Measurements from ENCODE around the gene CTCFL. TPM values are rescaled to one million over a fixed set of nuclear protein-coding genes. Genes with fewer than 3 reads are reported as not detected.

The CTCFL gene
- total RNA-seq, 1 experiment from 2014 or later, result not detected

DNA sequence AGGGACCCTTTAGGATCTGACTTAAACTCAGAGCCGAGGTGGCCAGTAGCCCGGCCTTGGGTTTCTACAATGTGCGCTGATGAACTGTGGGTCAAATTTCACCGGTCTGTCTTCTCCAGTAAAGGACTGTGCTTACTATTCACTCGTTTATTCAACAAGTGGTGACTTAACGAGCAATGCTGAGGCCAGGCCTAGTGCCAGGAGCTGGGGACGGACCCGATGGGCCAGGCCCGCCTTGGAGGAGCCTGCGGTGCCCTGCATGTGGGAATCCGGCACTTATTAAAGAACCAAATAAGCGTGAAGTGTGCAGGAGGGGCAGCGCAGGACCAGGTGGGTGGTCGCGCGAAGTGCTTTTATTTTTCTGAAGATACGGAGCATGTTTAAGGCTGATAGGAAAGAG, 24.0 kb downstream of the CTCFL start:
- H3K4me3 Mint-ChIP-seq (ENCODE audit: low read depth, unreplicated experiment), result no peak overlapping the region
- no peaks in the 10 kb centered on the region for H3K9me3 Mint-ChIP-seq (ENCODE audit: low read depth, unreplicated experiment)
- intact Hi-C loops (cut with micrococcal nuclease; ENCODE audit: unreplicated experiment), result no loop called here
- BruUV-seq (replicated peaks), result no TSS peak
- no peak for DNase-seq
- no peaks in the 10 kb centered on the region for H3K4me1 Mint-ChIP-seq (ENCODE audit: low read depth, unreplicated experiment)
- H3K27ac Mint-ChIP-seq (ENCODE audit: unreplicated experiment), result no peak overlapping the region
- CTCF ChIA-PET, result interaction anchor here (1.0 kb wide), 2 partner anchors 110 to 718 kb away, joined by 3 read pairs; partner anchors contain the start of gene RBM38
- no peaks in the 10 kb centered on the region for H3K36me3 Mint-ChIP-seq (ENCODE audit: insufficient read depth, unreplicated experiment)
- peaks cover 92% of the 10 kb centered on the region for H3K27me3 Mint-ChIP-seq (ENCODE audit: unreplicated experiment)
- TF ChIP-seq, protein P1, sequence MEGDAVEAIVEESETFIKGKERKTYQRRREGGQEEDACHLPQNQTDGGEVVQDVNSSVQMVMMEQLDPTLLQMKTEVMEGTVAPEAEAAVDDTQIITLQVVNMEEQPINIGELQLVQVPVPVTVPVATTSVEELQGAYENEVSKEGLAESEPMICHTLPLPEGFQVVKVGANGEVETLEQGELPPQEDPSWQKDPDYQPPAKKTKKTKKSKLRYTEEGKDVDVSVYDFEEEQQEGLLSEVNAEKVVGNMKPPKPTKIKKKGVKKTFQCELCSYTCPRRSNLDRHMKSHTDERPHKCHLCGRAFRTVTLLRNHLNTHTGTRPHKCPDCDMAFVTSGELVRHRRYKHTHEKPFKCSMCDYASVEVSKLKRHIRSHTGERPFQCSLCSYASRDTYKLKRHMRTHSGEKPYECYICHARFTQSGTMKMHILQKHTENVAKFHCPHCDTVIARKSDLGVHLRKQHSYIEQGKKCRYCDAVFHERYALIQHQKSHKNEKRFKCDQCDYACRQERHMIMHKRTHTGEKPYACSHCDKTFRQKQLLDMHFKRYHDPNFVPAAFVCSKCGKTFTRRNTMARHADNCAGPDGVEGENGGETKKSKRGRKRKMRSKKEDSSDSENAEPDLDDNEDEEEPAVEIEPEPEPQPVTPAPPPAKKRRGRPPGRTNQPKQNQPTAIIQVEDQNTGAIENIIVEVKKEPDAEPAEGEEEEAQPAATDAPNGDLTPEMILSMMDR (IDR thresholded peaks at IDR 0.05; ENCODE audit: unreplicated experiment), result no peak

GRCh38 chr20:57500235-57500634, 24.7 kb downstream of the CTCFL start:
- H3K27me3 Mint-ChIP-seq (ENCODE audit: unreplicated experiment), result peaks cover 92% of the 10 kb centered on the region
- no TSS peak for BruUV-seq (replicated peaks)
- intact Hi-C loops (cut with micrococcal nuclease; ENCODE audit: unreplicated experiment), result no loop called here
- no peaks in the 10 kb centered on the region for H3K36me3 Mint-ChIP-seq (ENCODE audit: insufficient read depth, unreplicated experiment)
- H3K9me3 Mint-ChIP-seq (ENCODE audit: low read depth, unreplicated experiment), result no peaks in the 10 kb centered on the region
- no peak for DNase-seq
- TF ChIP-seq, protein P1 (IDR thresholded peaks at IDR 0.05; ENCODE audit: unreplicated experiment), result no peak
- peaks cover 2% of the 10 kb centered on the region for H3K4me1 Mint-ChIP-seq (ENCODE audit: low read depth, unreplicated experiment)
- CTCF ChIA-PET, result no interaction called here
- H3K4me3 Mint-ChIP-seq (ENCODE audit: low read depth, unreplicated experiment), result no peak overlapping the region
- no peak overlapping the region for H3K27ac Mint-ChIP-seq (ENCODE audit: unreplicated experiment)

- TF ChIP-seq, protein P1 (IDR thresholded peaks at IDR 0.05; ENCODE audit: unreplicated experiment), result no peak
- no TSS peak for BruUV-seq (replicated peaks)
- Mint-ChIP-seq H3K27ac (ENCODE audit: unreplicated experiment) (no peak overlapping the region), H3K27me3 (ENCODE audit: unreplicated experiment) (peaks cover 93% of the 10 kb centered on the region), H3K36me3 (ENCODE audit: insufficient read depth, unreplicated experiment) (no peaks in the 10 kb centered on the region), H3K4me1 (ENCODE audit: low read depth, unreplicated experiment) (peaks cover 8% of the 10 kb centered on the region), H3K4me3 (ENCODE audit: low read depth, unreplicated experiment) (no peak overlapping the region), H3K9me3 (ENCODE audit: low read depth, unreplicated experiment) (no peaks in the 10 kb centered on the region)
- intact Hi-C loops (cut with micrococcal nuclease; ENCODE audit: unreplicated experiment), result loop anchor here (5.0 kb wide), 1 partner anchor 402 kb away; no protein-coding TSS in a partner anchor
- CTCF ChIA-PET, result interaction anchor here (1.2 kb wide), 1 partner anchor 118 kb away, joined by 6 read pairs; no protein-coding TSS in a partner anchor
- no peak for DNase-seq
Measured at GRCh38 chr20:57499676-57500075, 25.3 kb downstream of the CTCFL start.

- TF ChIP-seq, protein P1 (IDR thresholded peaks at IDR 0.05; ENCODE audit: unreplicated experiment), result peak; percentile 75
- peak; percentile 68 for DNase-seq
- Mint-ChIP-seq H3K4me1 (ENCODE audit: low read depth, unreplicated experiment) (peaks cover 8% of the 10 kb centered on the region), H3K27ac (ENCODE audit: unreplicated experiment) (no peak overlapping the region), H3K27me3 (ENCODE audit: unreplicated experiment) (peaks cover 93% of the 10 kb centered on the region), H3K4me3 (ENCODE audit: low read depth, unreplicated experiment) (no peak overlapping the region), H3K9me3 (ENCODE audit: low read depth, unreplicated experiment) (no peaks in the 10 kb centered on the region), H3K36me3 (ENCODE audit: insufficient read depth, unreplicated experiment) (no peaks in the 10 kb centered on the region)
- CTCF ChIA-PET, result interaction anchor here (0.5 to 1.3 kb wide), 13 partner anchors 8 to 797 kb away, joined by 3 to 7 read pairs (median 4); no protein-coding TSS in a partner anchor
- intact Hi-C loops (cut with micrococcal nuclease; ENCODE audit: unreplicated experiment), result loop anchor here (5.0 kb wide), 1 partner anchor 401 kb away; no protein-coding TSS in a partner anchor
- BruUV-seq (replicated peaks), result no TSS peak
Measured at GRCh38 chr20:57498425-57499400, 26.2 kb downstream of the CTCFL start.

All from Calu3 (cell line).